Liver (tissue), 9 donors: Measurements from ENCODE around the gene KIRREL1. TPM values are rescaled to one million over a fixed set of nuclear protein-coding genes. Genes with fewer than 3 reads are reported as not detected.

ENCODE experiments used
- DNase-seq: peaks from one replicate; pipeline ENCODE4 v3.0.0-alpha.2; 2017; ENCODE audit warnings: low spot score
- H3K27ac ChIP-seq, 2 donors: one replicate each; pipeline ENCODE4 v1.7.0; 2013; ENCODE audit warnings: inconsistent platforms in 2 of 2, low read length in 2 of 2, control low read depth in 1 of 2, low read depth in 1 of 2, mild to moderate bottlenecking in 1 of 2
- H3K27me3 ChIP-seq, 4 donors: one replicate each; pipeline versions ENCODE4 v1.6.1 to v1.7.0; 2013; ENCODE audit warnings: low read length in 3 of 4, inconsistent platforms in 1 of 4, mild to moderate bottlenecking in 1 of 4, moderate library complexity in 1 of 4; ENCODE audit not compliant: control insufficient read depth in 4 of 4, insufficient read depth in 4 of 4
- H3K36me3 ChIP-seq, 4 donors: one replicate each; pipeline versions ENCODE4 v1.6.1 to v1.7.0; 2013; ENCODE audit warnings: low read length in 3 of 4, mild to moderate bottlenecking in 3 of 4, low read depth in 1 of 4, moderate library complexity in 1 of 4; ENCODE audit not compliant: control insufficient read depth in 4 of 4, insufficient read depth in 3 of 4
- H3K4me1 ChIP-seq, 4 donors: one replicate each; pipeline versions ENCODE4 v1.6.1 to v1.7.0; 2013; ENCODE audit warnings: low read length in 3 of 4, mild to moderate bottlenecking in 3 of 4, moderate library complexity in 1 of 4; ENCODE audit not compliant: control insufficient read depth in 4 of 4, insufficient read depth in 4 of 4
- H3K4me3 ChIP-seq, 3 donors: one replicate each; pipeline versions ENCODE4 v1.6.1 to v1.7.0; 2013; ENCODE audit warnings: low read length in 3 of 3, control low read depth in 1 of 3, low read depth in 1 of 3, mild to moderate bottlenecking in 1 of 3
- H3K9ac ChIP-seq, 2 donors: one replicate each; pipeline ENCODE4 v1.7.0; 2013; ENCODE audit warnings: low read length in 2 of 2, mild to moderate bottlenecking in 2 of 2, moderate library complexity in 2 of 2, control low read depth in 1 of 2, low read depth in 1 of 2
- H3K9me3 ChIP-seq, 4 donors: one replicate each; pipeline versions ENCODE4 v1.6.1 to v1.7.0; 2013; ENCODE audit warnings: low read length in 3 of 4; ENCODE audit not compliant: control insufficient read depth in 4 of 4
- ATF3 ChIP-seq: IDR thresholded peaks from 2 replicates; pipeline ENCODE4 v1.6.1; 2016; ENCODE audit warnings: antibody characterized with exemption
- EGR1 ChIP-seq, 2 donors: IDR thresholded peaks; 2 replicates each; pipeline ENCODE4 v1.6.1; 2016 to 2018; ENCODE audit warnings: antibody characterized with exemption in 2 of 2, low read depth in 2 of 2
- FOXA1 ChIP-seq: IDR thresholded peaks from 2 replicates; pipeline ENCODE4 v1.6.1; 2016; ENCODE audit warnings: antibody characterized with exemption
- GABPA ChIP-seq, 2 donors: IDR thresholded peaks in 1 of 2; conservative IDR thresholded peaks in 1 of 2; 2 replicates each; pipeline ENCODE4 v1.6.1; 2016; ENCODE audit warnings: antibody characterized with exemption in 2 of 2, mild to moderate bottlenecking in 1 of 2, moderate library complexity in 1 of 2
- MAX ChIP-seq: IDR thresholded peaks from 2 replicates; pipeline ENCODE4 v1.6.1; 2016; ENCODE audit warnings: antibody characterized with exemption
- NR2F2 ChIP-seq: IDR thresholded peaks from 2 replicates; pipeline ENCODE4 v1.6.1; 2016; ENCODE audit warnings: antibody characterized with exemption
- YY1 ChIP-seq: IDR thresholded peaks from 2 replicates; pipeline ENCODE4 v1.6.1; 2016; ENCODE audit warnings: antibody characterized with exemption, mild to moderate bottlenecking
- WGBS: extraction: QIAGEN DNeasy Blood & Tissue Kit; methylation state at CpG from one replicate; pipeline ENCODE4 v1.1.7; 2013; 5-methylcytosine and 5-hydroxymethylcytosine counted together
- polyA plus RNA-seq, 2 donors: library from polyadenylated mRNA; stranded (reverse) in 1 of 2; unstranded in 1 of 2; fragments of 200-250 nt in 1 of 2; fragments of >200 nt in 1 of 2; fragmentation: Nextera tagmentation in 1 of 2; extraction: Ambion mirVana in 1 of 2; gene quantifications; one replicate each; pipeline versions ENCODE4 v1.2.1 to v1.2.3, GENCODE V29; 2013 to 2015
- total RNA-seq, 2 donors: library from RNA; depleted of rRNA; stranded (reverse); fragments of >200 nt; gene quantifications; one replicate each; pipeline ENCODE4 v1.2.3, GENCODE V29; 2014
- donor health status: healthy.
- donor health status: healthy.
- donor health status: healthy.
- donor health status: healthy.
- donor health status: healthy.

Gene KIRREL1
- total and polyA plus RNA-seq, 4 donors = 0.82 to 6.0 (median 3.1) TPM

- H3K36me3 ChIP-seq = no peaks in the 10 kb centered on the region
- H3K27me3 ChIP-seq = no peaks in the 10 kb centered on the region
- no peaks in the 10 kb centered on the region for H3K9me3 ChIP-seq
- H3K9ac ChIP-seq = no peak overlapping the region
- H3K4me1 ChIP-seq = no peaks in the 10 kb centered on the region
- no peak overlapping the region for H3K27ac ChIP-seq
- DNase-seq = no peak
- 81% methylated on average over 4 of the region's 4 CpGs for WGBS
- no peak for TF ChIP-seq NR2F2
- H3K4me3 ChIP-seq = no peak overlapping the region
Observed at GRCh38 chr1:158002022-158002630, 8.7 kb downstream of the KIRREL1 start.

GRCh38 chr1:158002631-158003405 lies 9.4 kb downstream of the KIRREL1 start:
- H3K4me1 ChIP-seq = no peaks in the 10 kb centered on the region
- no peak overlapping the region for H3K27ac ChIP-seq
- DNase-seq = no peak
- 72% methylated on average over 14 of the region's 14 CpGs for WGBS
- no peak overlapping the region for H3K9ac ChIP-seq
- no peaks in the 10 kb centered on the region for H3K27me3 ChIP-seq
- H3K4me3 ChIP-seq = no peak overlapping the region
- TF ChIP-seq MAX (no peak), NR2F2 (no peak), FOXA1 (no peak), EGR1 (IDR thresholded peaks at IDR 0.05; ENCODE audit: low read depth in 2 of 2) (no peak), YY1 (no peak)
- H3K36me3 ChIP-seq = no peaks in the 10 kb centered on the region
- H3K9me3 ChIP-seq = no peaks in the 10 kb centered on the region

- H3K27ac ChIP-seq = no peak overlapping the region
- no peak overlapping the region for H3K9ac ChIP-seq
- DNase-seq = no peak
- no peaks in the 10 kb centered on the region for H3K27me3 ChIP-seq
- no peak for TF ChIP-seq EGR1 (IDR thresholded peaks at IDR 0.05; ENCODE audit: low read depth in 2 of 2)
- H3K9me3 ChIP-seq = no peaks in the 10 kb centered on the region
- no peaks in the 10 kb centered on the region for H3K4me1 ChIP-seq
- WGBS = 66% methylated on average over 5 of the region's 5 CpGs
- H3K4me3 ChIP-seq = no peak overlapping the region
- H3K36me3 ChIP-seq = no peaks in the 10 kb centered on the region
Observed at GRCh38 chr1:158003406-158003800, 10.0 kb downstream of the KIRREL1 start.

GRCh38 chr1:158005224-158005623 lies 11.8 kb downstream of the KIRREL1 start:
- TF ChIP-seq ATF3 = no peak
- no peak for TF ChIP-seq GABPA (IDR thresholded peaks at IDR 0.05 in 1 of 2, conservative IDR thresholded peaks at IDR 0.05 in 1 of 2)
- no peak for TF ChIP-seq MAX
- no peak for DNase-seq
- no peaks in the 10 kb centered on the region for H3K4me1 ChIP-seq
- H3K4me3 ChIP-seq = no peak overlapping the region
- no peaks in the 10 kb centered on the region for H3K27me3 ChIP-seq
- 61% methylated on average over 2 of the region's 2 CpGs for WGBS
- no peak overlapping the region for H3K27ac ChIP-seq
- no peaks in the 10 kb centered on the region for H3K9me3 ChIP-seq
- H3K9ac ChIP-seq = no peak overlapping the region
- H3K36me3 ChIP-seq = no peaks in the 10 kb centered on the region
